Measurements from ENCODE around the gene HOXD3.

DNA sequence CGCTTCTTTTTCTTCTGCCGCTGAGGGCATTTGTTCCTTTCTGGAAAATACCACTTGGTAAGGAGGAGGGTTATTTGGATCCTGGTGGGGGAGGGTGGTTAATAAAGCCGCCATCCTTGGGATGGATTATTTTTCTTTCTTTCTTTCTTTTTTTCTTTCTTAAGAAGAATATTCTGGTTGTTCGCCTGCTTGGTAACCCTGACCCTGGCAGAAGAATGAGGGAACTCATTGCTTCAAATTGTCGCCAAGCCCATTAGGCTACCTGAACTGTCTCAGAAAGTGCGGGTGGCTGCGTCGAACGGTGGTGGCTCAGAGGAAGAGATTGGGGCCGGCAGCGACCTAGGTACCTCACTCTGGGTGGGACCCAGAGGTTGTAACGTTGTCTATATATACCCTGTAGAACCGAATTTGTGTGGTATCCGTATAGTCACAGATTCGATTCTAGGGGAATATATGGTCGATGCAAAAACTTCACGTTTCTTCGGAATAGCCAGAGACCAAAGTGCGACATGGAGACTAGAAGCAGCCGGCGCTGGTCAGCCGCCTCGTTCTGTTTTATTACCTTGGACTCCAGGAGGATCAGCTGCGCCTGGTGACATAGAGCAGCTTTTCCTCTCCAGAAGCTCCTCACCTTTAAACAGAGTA lies 7.0 kb upstream of the HOXD3 start:
- TF ChIP-seq EP300 (IDR thresholded peaks at IDR 0.05) (no peak), POLR2A (IDR thresholded peaks at IDR 0.05) (no peak)
- TF ChIP-seq, protein P1, sequence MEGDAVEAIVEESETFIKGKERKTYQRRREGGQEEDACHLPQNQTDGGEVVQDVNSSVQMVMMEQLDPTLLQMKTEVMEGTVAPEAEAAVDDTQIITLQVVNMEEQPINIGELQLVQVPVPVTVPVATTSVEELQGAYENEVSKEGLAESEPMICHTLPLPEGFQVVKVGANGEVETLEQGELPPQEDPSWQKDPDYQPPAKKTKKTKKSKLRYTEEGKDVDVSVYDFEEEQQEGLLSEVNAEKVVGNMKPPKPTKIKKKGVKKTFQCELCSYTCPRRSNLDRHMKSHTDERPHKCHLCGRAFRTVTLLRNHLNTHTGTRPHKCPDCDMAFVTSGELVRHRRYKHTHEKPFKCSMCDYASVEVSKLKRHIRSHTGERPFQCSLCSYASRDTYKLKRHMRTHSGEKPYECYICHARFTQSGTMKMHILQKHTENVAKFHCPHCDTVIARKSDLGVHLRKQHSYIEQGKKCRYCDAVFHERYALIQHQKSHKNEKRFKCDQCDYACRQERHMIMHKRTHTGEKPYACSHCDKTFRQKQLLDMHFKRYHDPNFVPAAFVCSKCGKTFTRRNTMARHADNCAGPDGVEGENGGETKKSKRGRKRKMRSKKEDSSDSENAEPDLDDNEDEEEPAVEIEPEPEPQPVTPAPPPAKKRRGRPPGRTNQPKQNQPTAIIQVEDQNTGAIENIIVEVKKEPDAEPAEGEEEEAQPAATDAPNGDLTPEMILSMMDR (IDR thresholded peaks at IDR 0.05) = no peak
